Activated CD8-positive, alpha-beta memory T cell treated with anti-CD3 and anti-CD28 coated beads, Interleukin-2, amount 50 U/mL, for 4 hours (primary cell): Measurements from ENCODE around the gene E2F4.
A peak's percentile ranks its signal among the peaks of the same experiment; 100 is the strongest.

Source experiments
- DNase-seq: peaks from one replicate; pipeline ENCODE4 v3.0.0-alpha.2; 2020

Gene E2F4

DNA sequence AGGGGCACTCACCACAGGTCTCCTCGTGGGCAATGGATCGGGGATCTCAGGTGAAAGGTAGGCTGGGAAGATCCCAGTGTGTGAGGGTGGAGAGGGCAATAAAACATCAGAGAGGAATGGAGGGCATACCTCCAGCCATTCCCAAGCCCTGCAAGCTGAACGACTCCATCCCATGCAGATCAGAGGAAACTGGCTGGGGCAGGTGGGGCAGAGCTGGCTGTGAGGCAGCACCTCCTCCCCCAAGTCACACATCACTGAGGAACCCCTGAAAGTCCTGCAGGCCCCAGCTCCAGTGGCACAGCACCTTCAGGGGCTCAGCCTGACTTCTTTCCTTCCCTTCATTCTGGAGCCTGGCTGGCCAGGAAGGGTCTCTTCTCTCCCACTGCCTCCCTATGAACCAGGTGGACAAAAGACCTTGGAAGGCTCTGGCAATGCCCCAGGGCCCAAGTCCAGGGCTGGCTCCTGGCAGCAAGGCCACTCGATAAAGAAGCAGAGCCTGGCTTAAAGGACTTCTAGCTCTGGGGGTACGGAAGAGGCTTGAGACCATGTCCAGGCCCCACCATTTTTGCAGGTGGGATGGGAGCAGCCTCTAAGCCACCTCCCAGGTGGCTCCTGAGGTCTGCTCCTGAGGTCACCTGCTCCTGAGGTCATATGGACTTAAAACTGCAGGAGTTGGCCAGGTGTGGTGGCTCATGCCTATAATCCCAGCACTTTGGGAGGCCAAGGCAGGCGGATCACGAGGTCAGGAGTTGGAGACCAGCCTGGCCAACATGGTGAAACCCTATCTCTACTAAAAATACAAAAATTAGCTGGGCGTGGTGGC lies 21.5 kb downstream of the E2F4 start:
- DNase-seq: no peak

- no peak for DNase-seq
These were observed 23.8 kb downstream of the E2F4 start for GRCh38 chr16:67215706-67216105.

- DNase-seq: no peak
These were observed 24.9 kb downstream of the E2F4 start for GRCh38 chr16:67216612-67217490.

GRCh38 chr16:67223992-67224391 lies 32.0 kb downstream of the E2F4 start:
- no peak for DNase-seq

- DNase-seq: no peak
These were observed 34.4 kb downstream of the E2F4 start for GRCh38 chr16:67226295-67226803.

DNA sequence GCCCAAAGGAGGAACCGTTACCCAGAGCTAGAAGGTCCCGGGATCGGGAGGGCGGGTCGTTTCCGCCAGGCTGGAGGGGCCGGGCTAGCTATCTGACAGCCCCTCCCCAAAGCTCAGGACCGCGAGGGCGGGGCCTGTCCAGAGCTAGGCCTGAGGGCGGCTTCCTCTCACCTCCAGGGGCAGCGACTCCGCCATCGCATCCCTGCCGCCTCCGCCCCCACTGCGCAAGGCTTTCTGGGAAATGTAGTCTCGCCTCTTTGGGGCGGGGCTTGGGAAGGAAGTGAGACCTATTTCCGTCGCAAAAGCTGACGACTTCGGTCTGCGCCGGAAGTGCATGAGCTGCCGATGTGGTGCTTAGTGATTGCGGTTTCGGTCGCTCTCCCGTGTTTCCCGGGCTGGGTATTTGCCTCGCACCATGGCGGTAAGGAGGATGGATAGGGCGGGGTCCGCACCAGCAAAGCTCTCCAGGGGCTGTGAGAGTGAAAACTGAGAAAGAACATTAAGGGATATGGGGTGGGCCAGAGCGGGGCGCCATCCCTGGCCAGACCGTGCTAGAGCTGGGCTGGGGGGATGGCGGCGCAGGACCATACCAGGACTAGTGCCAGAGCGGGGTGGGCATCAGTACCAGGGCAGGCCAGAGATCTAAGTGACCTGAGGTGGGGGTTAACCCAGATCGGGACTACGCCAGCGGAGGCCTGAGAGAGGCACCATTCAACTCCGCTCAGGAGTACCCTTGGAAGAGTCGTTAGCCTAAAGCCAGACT lies 35.0 kb downstream of the E2F4 start, which contains the start of gene TMEM208:
TMEM208 (plus strand) TSS at position 327 of the 763 bp plus-strand sequence; CDS start at position 416, 89 bp downstream.
- peak; percentile 99 for DNase-seq

GRCh38 chr16:67227567-67227921 lies 35.6 kb downstream of the E2F4 start:
- no peak for DNase-seq

DNA sequence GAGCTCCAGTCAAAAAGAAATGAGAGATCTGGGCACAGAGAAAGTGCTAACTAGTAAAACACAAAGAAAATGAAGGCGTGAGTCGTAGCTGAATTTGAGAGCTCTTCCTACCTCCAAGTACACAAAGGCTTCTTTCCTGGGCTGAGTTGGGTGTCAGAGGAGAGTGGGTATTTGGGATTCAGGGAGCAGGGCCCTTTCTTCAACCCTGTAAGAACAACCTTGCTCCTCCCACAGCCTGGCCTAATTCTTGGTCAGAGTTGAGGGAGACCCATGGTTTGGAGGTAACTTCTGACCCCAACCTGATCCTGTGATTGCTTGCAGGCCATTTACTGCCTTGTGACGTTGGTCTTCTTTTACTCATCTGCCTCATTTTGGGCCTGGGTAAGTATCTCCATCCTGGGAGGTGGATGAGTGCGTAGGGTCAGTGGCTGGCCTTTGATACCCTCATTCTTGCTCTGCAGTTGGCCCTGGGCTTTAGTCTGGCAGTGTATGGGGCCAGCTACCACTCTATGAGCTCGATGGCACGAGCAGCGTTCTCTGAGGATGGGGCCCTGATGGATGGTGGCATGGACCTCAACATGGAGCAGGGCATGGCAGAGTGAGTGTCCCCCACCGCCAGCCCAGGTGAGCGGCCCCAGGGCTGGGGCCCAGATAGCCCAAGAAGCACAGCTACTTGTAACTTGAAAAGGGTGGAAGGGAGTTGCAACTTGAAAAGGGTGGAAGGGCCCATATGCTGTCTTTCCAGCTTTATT lies 36.3 kb downstream of the E2F4 start:
- no peak for DNase-seq

- DNase-seq: no peak
These were observed 37.0 kb downstream of the E2F4 start for GRCh38 chr16:67228905-67229304.

- DNase-seq: no peak
These were observed 38.2 kb downstream of the E2F4 start for GRCh38 chr16:67229906-67230808.

- DNase-seq: no peak
These were observed 39.1 kb downstream of the E2F4 start for GRCh38 chr16:67230809-67231660.

- no peak for DNase-seq
These were observed 41.6 kb downstream of the E2F4 start for GRCh38 chr16:67233596-67233995.

DNA sequence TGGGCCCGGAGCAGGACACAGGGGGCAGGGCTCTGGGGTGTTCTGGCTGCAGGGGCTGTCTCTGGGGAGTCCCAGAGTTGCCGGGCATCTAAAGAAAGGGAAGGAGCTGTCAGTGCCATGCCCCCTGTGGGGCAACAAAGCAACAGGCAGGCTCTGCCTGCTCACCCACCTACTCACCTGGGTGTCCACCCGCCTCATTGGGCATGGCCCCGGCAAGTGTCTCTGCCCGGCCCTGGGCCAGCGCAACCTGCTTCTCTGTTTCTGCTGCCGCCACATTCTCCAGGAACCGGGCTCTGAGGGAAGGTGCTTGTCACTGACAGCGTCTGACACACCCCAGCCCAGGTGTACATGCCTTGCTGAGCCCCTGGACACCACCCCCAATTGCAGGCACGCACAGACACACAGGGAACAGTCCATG lies 42.2 kb downstream of the E2F4 start:
- DNase-seq: no peak

- no peak for DNase-seq
These were observed 44.0 kb downstream of the E2F4 start for GRCh38 chr16:67235816-67236562.

GRCh38 chr16:67236563-67237395 lies 44.8 kb downstream of the E2F4 start:
- peak; percentile 52 for DNase-seq

GRCh38 chr16:67237396-67238277 lies 45.7 kb downstream of the E2F4 start:
- DNase-seq: no peak

DNA sequence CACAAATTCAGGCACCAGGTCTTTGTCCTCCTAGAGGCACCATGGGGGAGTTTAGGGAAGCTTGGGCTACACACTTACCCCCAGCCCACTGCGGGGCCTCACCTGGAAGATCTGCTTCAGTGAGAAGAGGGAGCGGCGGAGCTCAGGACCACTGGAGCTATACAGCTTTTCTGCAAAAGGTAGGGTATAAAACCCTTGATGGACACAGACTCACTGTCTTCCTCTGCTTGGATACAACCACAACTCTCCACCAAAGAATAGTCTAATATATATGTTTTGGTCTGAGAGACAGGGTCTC lies 46.3 kb downstream of the E2F4 start:
- DNase-seq: no peak
